Heart right ventricle (tissue), 16 donors: Measurements from ENCODE around the gene ACSF3. TPM values are rescaled to one million over a fixed set of nuclear protein-coding genes. Genes with fewer than 3 reads are reported as not detected.

Experiments used
- ATAC-seq, 8 donors: fragments of 200-7000 bp; cut with Tn5 transposase; one replicate each; pipeline ENCODE4 v1.9.1; 2020; ENCODE audit warnings: mild to moderate bottlenecking in 8 of 8, moderate library complexity in 8 of 8, moderate number of reproducible peaks in 1 of 8
- DNase-seq, 2 donors: peaks; one replicate each; pipeline ENCODE4 v3.0.0-alpha.2; 2020
- H3K27ac ChIP-seq, 10 donors: fragments of 200-600 bp; sonication (generic) in 2 of 10; one replicate each; pipeline versions ENCODE4 v1.5.0 to v1.8.0; 2020 to 2022; ENCODE audit warnings: mild to moderate bottlenecking in 3 of 10
- H3K27me3 ChIP-seq, 7 donors: fragments of 200-600 bp; one replicate each; pipeline ENCODE4 v1.8.0; 2021 to 2022; ENCODE audit warnings: mild to moderate bottlenecking in 2 of 7
- H3K36me3 ChIP-seq, 9 donors: fragments of 200-600 bp; sonication (generic) in 1 of 9; one replicate each; pipeline versions ENCODE4 v1.5.0 to v1.8.0; 2020 to 2022; ENCODE audit warnings: mild to moderate bottlenecking in 2 of 9
- H3K4me1 ChIP-seq, 9 donors: fragments of 200-600 bp; sonication (generic) in 1 of 9; one replicate each; pipeline versions ENCODE4 v1.5.0 to v1.8.0; 2020 to 2022; ENCODE audit warnings: mild to moderate bottlenecking in 4 of 9
- H3K4me3 ChIP-seq, 10 donors: fragments of 200-600 bp; sonication (generic) in 2 of 10; one replicate each; pipeline versions ENCODE4 v1.5.0 to v1.8.0; 2020 to 2022; ENCODE audit warnings: mild to moderate bottlenecking in 7 of 10, moderate library complexity in 2 of 10
- H3K9me3 ChIP-seq, 11 donors: fragments of 200-600 bp in 10 of 11; sonication (generic) in 2 of 11; one replicate each; pipeline versions ENCODE4 v1.5.0 to v1.8.0; 2013 to 2022; ENCODE audit warnings: mild to moderate bottlenecking in 2 of 11, control low read depth in 1 of 11, moderate library complexity in 1 of 11
- WGBS, 2 donors: extraction: QIAGEN DNeasy Blood & Tissue Kit; methylation state at CpG; one replicate each; pipeline ENCODE4 v1.1.7; 2013; ENCODE audit warnings: inconsistent platforms in 1 of 2; 5-methylcytosine and 5-hydroxymethylcytosine counted together
- intact Hi-C, 10 donors: fragments of 100-400 bp; cut with DNase I; formaldehyde crosslinking; loops; one replicate each; pipeline versions ENCODE4 v1.11.1 to v1.14.2; 2022
- polyA plus RNA-seq, 2 donors: library from polyadenylated mRNA; stranded (reverse); fragments of 200-250 nt; gene quantifications; one replicate each; pipeline ENCODE4 v1.2.3, GENCODE V29; 2013
- total RNA-seq, 10 donors: library from RNA; stranded (reverse); fragmentation: NEBNext Ultra II Directional in 3 of 10; extraction: Animal tissue kit (Norgen Biotek cat#: 25700) in 3 of 10; gene quantifications; one replicate each; pipeline versions ENCODE4 v1.2.1 to v1.2.4, GENCODE V29; 2021 to 2023
- TF ChIP-seq, protein P1 (sequence below), 9 donors: fragments of 200-600 bp; sonication (generic) in 2 of 9; IDR thresholded peaks; one replicate each; pipeline versions ENCODE4 v1.5.0 to v1.8.0; 2021 to 2022; ENCODE audit warnings: antibody characterized with exemption in 9 of 9, mild to moderate bottlenecking in 5 of 9, moderate library complexity in 1 of 9
- donor health status: Arrhythmogenic right ventricular cardiomyopathy.
- donor health status: ischemic (EF 13 %, LVEDD 7.1; RV severe dilation, severe dysfunction).
- donor health status: healthy with polysubstance abuse.
- donor health status: DM: no; HTN: yes; CAD: no.
- donor health status: DM: no; HTN: no; CAD: no.
- donor health status: ischemic (EF 25% LVEDD 6.9; RV normal size, moderate dysfunction).
- donor health status: ischemic (EF 25% LVEDD 5.7; RV mildly dilated, moderate dysfunction).
- donor health status: healthy.
- donor health status: DM: yes; HTN: yes; CAD: no.
- donor health status: Ischemic cardiomyopathy.
- donor health status: ischemic (EF 35%, LVEDD 5.7; RV mildly dilated, moderate dysfunction).
- donor health status: nonischemic (EF 11% LVEDD 7.7; RV severe dilation, severe dysfunction).
- donor health status: DM: yes; HTN: yes; CAD: no.
- donor health status: PGD.
- donor health status: ischemic (EF 29% LVEDD 5.4; RV normal size, mild dysfunction).
- donor health status: nonischemic (EF 23%, LVEDD 6.1; RV moderate dilation, normal function).

Gene ACSF3
- total and polyA plus RNA-seq, 12 donors: 11.0 to 36.9 (median 17.8) TPM

DNA sequence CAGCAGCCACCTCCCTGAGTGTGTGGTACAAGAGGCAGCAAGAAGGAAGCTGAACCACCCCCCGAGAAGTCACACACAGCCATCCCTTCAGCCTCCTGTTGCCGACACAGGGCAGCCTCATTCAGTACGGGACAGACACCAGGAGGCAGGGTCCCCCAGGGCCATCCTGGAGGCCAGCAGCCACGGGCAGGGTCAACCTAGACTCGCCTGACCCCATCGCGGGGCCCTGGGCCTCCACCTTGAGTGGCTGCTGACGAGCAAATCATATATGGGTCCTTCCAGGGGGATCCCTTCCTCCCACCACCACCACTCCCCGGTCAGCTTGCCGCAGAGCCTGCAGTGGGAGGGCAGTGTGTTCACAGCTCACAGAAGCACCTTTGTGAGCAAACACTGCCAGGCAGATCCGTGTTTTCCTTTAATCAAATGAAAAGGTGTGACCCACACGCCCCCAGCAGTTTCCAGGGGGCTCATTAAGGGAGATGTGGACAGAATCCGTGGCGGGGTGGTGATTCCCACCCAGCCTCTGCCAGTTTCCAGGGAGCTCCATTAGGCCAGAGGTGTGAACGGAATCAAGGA lies 5.6 kb upstream of the ACSF3 start:
- ATAC-seq (no peak), DNase-seq (no peak)
- Histone ChIP-seq H3K4me1 (peaks cover 0 to 2% (median under 1%) of the 10 kb centered on the region in 9 donors), H3K27ac (no peak overlapping the region), H3K9me3 (no peaks in the 10 kb centered on the region), H3K27me3 (peaks cover 0 to 58% (median 51%) of the 10 kb centered on the region in 7 donors), H3K36me3 (no peaks in the 10 kb centered on the region), H3K4me3 (no peak overlapping the region)
- TF ChIP-seq, protein P1, sequence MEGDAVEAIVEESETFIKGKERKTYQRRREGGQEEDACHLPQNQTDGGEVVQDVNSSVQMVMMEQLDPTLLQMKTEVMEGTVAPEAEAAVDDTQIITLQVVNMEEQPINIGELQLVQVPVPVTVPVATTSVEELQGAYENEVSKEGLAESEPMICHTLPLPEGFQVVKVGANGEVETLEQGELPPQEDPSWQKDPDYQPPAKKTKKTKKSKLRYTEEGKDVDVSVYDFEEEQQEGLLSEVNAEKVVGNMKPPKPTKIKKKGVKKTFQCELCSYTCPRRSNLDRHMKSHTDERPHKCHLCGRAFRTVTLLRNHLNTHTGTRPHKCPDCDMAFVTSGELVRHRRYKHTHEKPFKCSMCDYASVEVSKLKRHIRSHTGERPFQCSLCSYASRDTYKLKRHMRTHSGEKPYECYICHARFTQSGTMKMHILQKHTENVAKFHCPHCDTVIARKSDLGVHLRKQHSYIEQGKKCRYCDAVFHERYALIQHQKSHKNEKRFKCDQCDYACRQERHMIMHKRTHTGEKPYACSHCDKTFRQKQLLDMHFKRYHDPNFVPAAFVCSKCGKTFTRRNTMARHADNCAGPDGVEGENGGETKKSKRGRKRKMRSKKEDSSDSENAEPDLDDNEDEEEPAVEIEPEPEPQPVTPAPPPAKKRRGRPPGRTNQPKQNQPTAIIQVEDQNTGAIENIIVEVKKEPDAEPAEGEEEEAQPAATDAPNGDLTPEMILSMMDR (IDR thresholded peaks at IDR 0.05): no peak
- WGBS, 2 donors: 34 to 47% methylated on average over 15 of the region's 15 CpGs
- intact Hi-C loops: no loop called here

DNA sequence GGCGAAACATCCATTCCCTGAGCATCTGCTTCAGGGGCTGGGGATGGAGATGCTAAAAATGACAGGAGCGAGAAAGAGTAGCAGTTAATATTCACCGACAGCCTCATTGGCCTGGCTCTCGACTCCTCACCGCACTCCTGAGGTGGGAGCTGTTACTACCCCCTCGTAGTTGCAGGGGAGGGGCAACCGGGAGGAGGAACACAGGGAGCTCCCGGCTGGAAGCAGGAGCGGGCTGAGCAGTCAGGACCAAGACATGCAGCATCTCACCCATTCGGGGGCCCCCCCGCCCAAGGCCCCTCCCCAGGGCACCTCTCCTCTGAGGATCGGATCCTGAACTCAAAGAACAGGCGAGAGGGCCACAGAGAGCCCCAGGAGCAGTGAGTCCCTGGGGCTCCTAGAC lies 4.5 kb upstream of the ACSF3 start:
- Histone ChIP-seq H3K9me3 (no peaks in the 10 kb centered on the region), H3K27ac (no peak overlapping the region), H3K4me3 (no peak overlapping the region), H3K36me3 (no peaks in the 10 kb centered on the region), H3K4me1 (peaks cover 0 to 8% (median 5%) of the 10 kb centered on the region in 9 donors), H3K27me3 (peaks cover 0 to 58% (median 51%) of the 10 kb centered on the region in 7 donors)
- intact Hi-C loops: no loop called here
- no peak for DNase-seq
- WGBS, 2 donors: 12 to 20% methylated on average over 12 to 13 of the region's 13 CpGs
- TF ChIP-seq, protein P1 (IDR thresholded peaks at IDR 0.05): no peak
- ATAC-seq: no peak

DNA sequence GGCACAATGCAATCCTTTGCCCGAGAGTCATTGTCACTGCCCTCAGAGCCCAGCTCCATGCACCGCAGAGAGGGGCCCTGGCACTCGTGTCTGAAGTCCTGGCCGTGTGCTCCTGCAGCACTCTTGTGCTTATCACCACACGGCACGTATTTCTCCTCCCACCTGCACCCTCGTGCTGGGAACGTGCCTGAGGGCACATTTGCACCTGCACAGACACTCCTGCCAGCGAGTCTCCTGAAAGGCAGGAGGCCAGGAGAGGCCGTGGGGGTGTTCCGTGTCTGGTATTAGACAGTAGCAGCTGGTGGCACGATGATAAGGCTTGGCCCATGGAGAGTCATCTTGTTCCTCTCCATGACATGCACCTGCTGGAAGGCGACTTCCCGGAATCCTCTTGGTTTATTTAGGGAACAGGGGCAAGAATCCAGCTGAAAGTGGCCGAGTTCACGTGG lies 3.4 kb upstream of the ACSF3 start:
- peaks cover 0 to 58% (median 51%) of the 10 kb centered on the region in 7 donors for H3K27me3 ChIP-seq
- no peak overlapping the region for H3K4me3 ChIP-seq
- TF ChIP-seq, protein P1 (IDR thresholded peaks at IDR 0.05): no peak
- H3K27ac ChIP-seq: no peak overlapping the region
- intact Hi-C loops: loop anchor here in 4 of 10 donors (5.0 to 10.0 kb wide), 2 partner anchors 145 to 148 kb away; no protein-coding TSS in a partner anchor
- peaks cover 0 to 18% (median 15%) of the 10 kb centered on the region in 9 donors for H3K4me1 ChIP-seq
- H3K9me3 ChIP-seq: no peaks in the 10 kb centered on the region
- 37 to 46% methylated on average over 16 of the region's 16 CpGs for WGBS, 2 donors
- ATAC-seq: no peak
- H3K36me3 ChIP-seq: no peaks in the 10 kb centered on the region
- DNase-seq: no peak

DNA sequence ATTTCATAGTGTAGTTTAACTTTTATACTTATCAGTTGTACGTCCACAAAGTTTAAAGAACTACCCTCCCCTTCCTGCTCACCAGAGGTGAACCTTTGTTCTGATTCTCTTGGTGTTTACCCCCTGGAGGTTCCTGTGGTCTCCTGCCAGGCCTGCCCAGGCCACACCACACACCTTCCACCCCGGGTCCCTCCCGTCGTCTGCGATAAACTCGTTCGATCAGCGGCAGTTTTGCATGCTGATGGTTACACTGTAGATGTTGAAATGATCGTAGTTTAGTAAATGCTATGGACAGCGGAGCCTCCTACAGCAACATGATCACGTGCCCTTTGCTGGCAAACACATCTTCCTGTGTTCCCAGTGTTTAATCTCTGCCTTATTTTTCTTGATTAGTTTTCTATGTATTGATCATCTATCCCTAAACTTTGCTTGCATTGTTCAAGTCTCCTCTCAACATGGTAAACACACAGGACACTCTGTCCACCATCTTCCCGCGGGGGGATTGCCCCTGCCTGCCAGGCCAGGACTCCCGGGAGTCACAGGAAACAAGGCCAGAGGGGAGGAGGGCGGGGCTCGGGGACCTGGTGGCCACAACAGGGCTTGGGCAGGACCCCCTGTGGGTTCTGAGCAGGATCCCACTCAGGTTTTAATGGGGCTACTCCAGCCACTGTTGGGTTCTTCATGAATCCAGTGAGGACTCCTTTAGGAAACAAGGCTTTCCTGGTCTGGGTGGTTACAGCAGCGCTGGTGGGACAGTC lies 2.8 kb upstream of the ACSF3 start:
- no peak for DNase-seq
- Histone ChIP-seq H3K4me3 (no peak overlapping the region), H3K36me3 (no peaks in the 10 kb centered on the region), H3K4me1 (peaks cover 0 to 24% (median 21%) of the 10 kb centered on the region in 9 donors), H3K9me3 (no peaks in the 10 kb centered on the region), H3K27me3 (peaks cover 0 to 58% (median 45%) of the 10 kb centered on the region in 7 donors), H3K27ac (no peak overlapping the region)
- no peak for ATAC-seq
- TF ChIP-seq, protein P1 (IDR thresholded peaks at IDR 0.05): no peak
- 63% methylated on average over 17 of the region's 17 CpGs for WGBS, 2 donors
- intact Hi-C loops: loop anchor here in 4 of 10 donors (5.0 to 10.0 kb wide), 2 partner anchors 146 to 149 kb away; no protein-coding TSS in a partner anchor
